Suppressor macrophage treated with lipopolysaccharide for 1 hour (primary cell): ENCODE data around the gene BAHD1.
"Not testable (repeated sequence)": the region's sequence is repeated elsewhere in the genome, so short reads cannot be mapped to it uniquely, and the experiment has no call there.

Experiments used
- DNase-seq, 3 donors: peaks; one replicate each; pipeline ENCODE4 v3.0.0-alpha.2; 2020 to 2022

BAHD1 gene

GRCh38 chr15:40446144-40446543 lies 5.4 kb downstream of the BAHD1 start:
- DNase-seq = no peak

- no peak for DNase-seq
Measured at GRCh38 chr15:40448354-40448753, 7.6 kb downstream of the BAHD1 start.

- no peak for DNase-seq
Measured at GRCh38 chr15:40449275-40449674, 8.5 kb downstream of the BAHD1 start.

GRCh38 chr15:40450047-40450446 lies 9.3 kb downstream of the BAHD1 start:
- DNase-seq = no peak

- DNase-seq = no peak
Measured at GRCh38 chr15:40451527-40452158, 10.9 kb downstream of the BAHD1 start.

- DNase-seq = no peak
Measured at GRCh38 chr15:40452296-40453090, 11.7 kb downstream of the BAHD1 start.

- not testable (repeated sequence) for DNase-seq
Measured at GRCh38 chr15:40453941-40454340, 13.2 kb downstream of the BAHD1 start.

GRCh38 chr15:40454904-40455391 lies 14.2 kb downstream of the BAHD1 start:
- peak; percentile 63 to 64 (median 63) for DNase-seq

- no peak for DNase-seq
Measured at GRCh38 chr15:40456299-40456712, 15.6 kb downstream of the BAHD1 start.

- DNase-seq = peak in 1 of 3 donors; percentile 27
Measured at GRCh38 chr15:40456738-40457137, 16.0 kb downstream of the BAHD1 start.

GRCh38 chr15:40458495-40459371 lies 18.0 kb downstream of the BAHD1 start:
- DNase-seq = no peak

GRCh38 chr15:40459391-40460015 lies 18.8 kb downstream of the BAHD1 start:
- DNase-seq = no peak

- no peak for DNase-seq
Measured at GRCh38 chr15:40460404-40460803, 19.7 kb downstream of the BAHD1 start.

- DNase-seq = no peak
Measured at GRCh38 chr15:40461958-40462357, 21.2 kb downstream of the BAHD1 start.

GRCh38 chr15:40463279-40463678 lies 22.5 kb downstream of the BAHD1 start:
- no peak for DNase-seq

- DNase-seq = no peak
Measured at GRCh38 chr15:40463886-40464545, 23.3 kb downstream of the BAHD1 start.

GRCh38 chr15:40464595-40465185 lies 23.9 kb downstream of the BAHD1 start:
- DNase-seq = no peak

- no peak for DNase-seq
Measured at GRCh38 chr15:40465939-40466338, 25.2 kb downstream of the BAHD1 start.

- peak in 1 of 3 donors; percentile 22 for DNase-seq
Measured at GRCh38 chr15:40466426-40467260, 25.9 kb downstream of the BAHD1 start.

GRCh38 chr15:40467261-40467615 lies 26.5 kb downstream of the BAHD1 start:
- no peak for DNase-seq

GRCh38 chr15:40468898-40469331 lies 28.2 kb downstream of the BAHD1 start:
- peak in 2 of 3 donors; percentile 42 to 66 for DNase-seq
